Measurements from ENCODE around the gene PELI1. TPM values are rescaled to one million over a fixed set of nuclear protein-coding genes. Genes with fewer than 3 reads are reported as not detected.

The PELI1 gene
- total and polyA plus RNA-seq, 11 donors: 4.2 to 14.6 (median 7.3) TPM

DNA sequence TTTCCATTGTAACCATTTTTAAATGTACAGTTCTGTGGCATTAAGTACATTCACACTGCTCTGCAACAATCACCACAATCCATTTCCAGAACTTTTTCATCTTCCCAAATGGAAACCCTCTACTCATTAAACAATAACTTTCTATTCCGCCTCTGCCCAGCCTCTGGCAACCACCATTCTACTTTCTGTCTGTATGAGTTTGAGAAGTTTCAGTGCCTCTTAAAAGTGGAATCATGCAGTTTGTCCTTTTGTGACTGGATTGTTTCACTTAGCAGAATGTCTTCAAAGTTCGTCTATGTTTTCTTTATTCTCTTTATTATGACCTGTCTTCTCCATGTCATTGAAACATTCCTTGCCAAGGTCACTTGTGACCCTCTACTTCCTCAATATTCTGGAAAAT lies 22.0 kb upstream of the PELI1 start:
- Histone ChIP-seq H3K27me3 (no peaks in the 10 kb centered on the region), H3K4me3 (no peak overlapping the region), H3K36me3 (no peaks in the 10 kb centered on the region), H3K4me1 (peaks cover 0 to 26% (median 0%) of the 10 kb centered on the region in 12 donors), H3K27ac (no peak overlapping the region), H3K9me3 (no peaks in the 10 kb centered on the region)
- intact Hi-C loops (cut with DNase I): no loop called here
- 78 to 86% (median 83%) methylated on average over 2 of the region's 2 CpGs for WGBS, 4 donors
- DNase-seq (no peak), ATAC-seq (no peak)
- TF ChIP-seq, protein P1, sequence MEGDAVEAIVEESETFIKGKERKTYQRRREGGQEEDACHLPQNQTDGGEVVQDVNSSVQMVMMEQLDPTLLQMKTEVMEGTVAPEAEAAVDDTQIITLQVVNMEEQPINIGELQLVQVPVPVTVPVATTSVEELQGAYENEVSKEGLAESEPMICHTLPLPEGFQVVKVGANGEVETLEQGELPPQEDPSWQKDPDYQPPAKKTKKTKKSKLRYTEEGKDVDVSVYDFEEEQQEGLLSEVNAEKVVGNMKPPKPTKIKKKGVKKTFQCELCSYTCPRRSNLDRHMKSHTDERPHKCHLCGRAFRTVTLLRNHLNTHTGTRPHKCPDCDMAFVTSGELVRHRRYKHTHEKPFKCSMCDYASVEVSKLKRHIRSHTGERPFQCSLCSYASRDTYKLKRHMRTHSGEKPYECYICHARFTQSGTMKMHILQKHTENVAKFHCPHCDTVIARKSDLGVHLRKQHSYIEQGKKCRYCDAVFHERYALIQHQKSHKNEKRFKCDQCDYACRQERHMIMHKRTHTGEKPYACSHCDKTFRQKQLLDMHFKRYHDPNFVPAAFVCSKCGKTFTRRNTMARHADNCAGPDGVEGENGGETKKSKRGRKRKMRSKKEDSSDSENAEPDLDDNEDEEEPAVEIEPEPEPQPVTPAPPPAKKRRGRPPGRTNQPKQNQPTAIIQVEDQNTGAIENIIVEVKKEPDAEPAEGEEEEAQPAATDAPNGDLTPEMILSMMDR (IDR thresholded peaks at IDR 0.05): no peak
- TF ChIP-seq POLR2A (IDR thresholded peaks at IDR 0.05): no peak

DNA sequence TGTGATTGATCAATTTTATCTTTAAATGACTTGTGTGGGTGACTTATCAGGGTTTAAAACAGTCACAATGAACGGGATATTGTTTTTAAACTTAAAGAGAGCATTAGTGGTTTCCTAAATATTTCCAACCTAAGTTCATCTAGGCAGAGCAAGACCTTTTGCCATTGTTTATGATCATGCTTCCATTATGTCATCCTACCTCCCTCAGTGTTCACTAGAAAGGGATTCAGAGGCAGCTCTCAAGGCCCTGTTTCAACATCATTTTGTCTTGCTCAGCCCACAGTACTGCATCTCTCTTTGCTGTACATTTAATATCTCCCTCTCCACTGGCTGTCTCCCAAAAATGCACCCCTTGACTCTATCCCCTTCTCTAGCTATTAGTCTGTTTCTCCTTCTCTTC lies 21.5 kb upstream of the PELI1 start:
- no peaks in the 10 kb centered on the region for H3K27me3 ChIP-seq
- 82 to 89% (median 85%) methylated on average over 1 of the region's 1 CpG for WGBS, 4 donors
- DNase-seq: no peak
- intact Hi-C loops (cut with DNase I): no loop called here
- H3K27ac ChIP-seq: no peak overlapping the region
- no peaks in the 10 kb centered on the region for H3K9me3 ChIP-seq
- no peak for ATAC-seq
- H3K4me3 ChIP-seq: no peak overlapping the region
- H3K4me1 ChIP-seq: peaks cover 0 to 26% (median 0%) of the 10 kb centered on the region in 12 donors
- no peak for TF ChIP-seq POLR2A (IDR thresholded peaks at IDR 0.05)
- TF ChIP-seq, protein P1 (IDR thresholded peaks at IDR 0.05): no peak
- no peaks in the 10 kb centered on the region for H3K36me3 ChIP-seq

DNA sequence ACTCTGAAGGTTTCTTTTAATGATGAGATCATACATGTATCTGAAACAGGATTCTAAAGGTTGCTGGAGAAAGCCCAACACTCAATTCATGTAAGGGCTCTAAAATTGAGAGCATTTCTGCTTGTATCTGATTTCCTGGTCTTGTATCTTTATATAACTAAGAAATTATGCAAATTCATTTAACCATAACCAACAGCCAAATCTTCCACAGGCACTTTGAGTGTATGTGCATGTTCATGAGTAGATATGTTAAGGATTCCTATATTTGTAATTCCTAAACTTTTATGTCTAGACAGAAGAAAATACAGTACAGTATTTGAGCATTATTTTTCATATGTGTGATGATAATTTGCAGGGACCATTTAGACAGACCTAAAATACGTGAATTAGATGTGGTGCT lies 20.4 kb upstream of the PELI1 start:
- Histone ChIP-seq H3K27ac (no peak overlapping the region), H3K9me3 (no peaks in the 10 kb centered on the region), H3K27me3 (no peaks in the 10 kb centered on the region), H3K4me1 (peaks cover 0 to 22% (median 0%) of the 10 kb centered on the region in 12 donors), H3K4me3 (no peak overlapping the region), H3K36me3 (no peaks in the 10 kb centered on the region)
- no peak for ATAC-seq
- intact Hi-C loops (cut with DNase I): no loop called here
- WGBS, 4 donors: 91 to 99% (median 94%) methylated on average over 1 of the region's 1 CpG
- no peak for DNase-seq
- no peak for TF ChIP-seq POLR2A (IDR thresholded peaks at IDR 0.05)
- TF ChIP-seq, protein P1 (IDR thresholded peaks at IDR 0.05): no peak

DNA sequence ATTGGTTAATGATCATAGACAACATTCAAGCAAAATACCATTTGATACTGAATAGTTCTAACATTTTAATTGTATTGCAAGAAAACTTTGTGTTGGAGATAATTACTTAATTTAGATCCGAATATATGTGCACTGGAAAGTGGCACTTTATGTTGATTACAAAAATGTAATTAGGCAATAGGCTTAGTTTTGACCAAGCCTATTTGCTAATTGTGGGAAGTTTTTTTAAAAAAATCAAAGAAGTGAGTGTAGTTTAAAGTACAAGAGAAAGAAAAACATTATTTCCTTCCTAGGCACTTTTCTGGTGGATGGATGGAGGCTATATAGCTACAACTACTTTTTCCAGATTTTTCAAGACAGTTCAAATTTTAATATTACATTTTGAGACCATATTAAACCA lies 18.3 kb upstream of the PELI1 start:
- Histone ChIP-seq H3K36me3 (no peaks in the 10 kb centered on the region), H3K9me3 (no peaks in the 10 kb centered on the region), H3K27ac (no peak overlapping the region), H3K27me3 (no peaks in the 10 kb centered on the region), H3K4me1 (peaks cover 0 to 3% (median 0%) of the 10 kb centered on the region in 12 donors), H3K4me3 (no peak overlapping the region)
- DNase-seq: no peak
- 92 to 93% (median 93%) methylated on average over 1 of the region's 1 CpG for WGBS, 4 donors
- ATAC-seq: no peak
- intact Hi-C loops (cut with DNase I): no loop called here
- TF ChIP-seq POLR2A (IDR thresholded peaks at IDR 0.05): no peak
- TF ChIP-seq, protein P1 (IDR thresholded peaks at IDR 0.05): no peak
